WTC11 (cell line): ENCODE measurements around the gene ZNF750.

Experiments
- ATF1 ChIP-seq: sonication (generic); formaldehyde crosslinking; IDR thresholded peaks from 2 replicates; pipeline ENCODE4 v1.8.1; 2023; ENCODE audit warnings: mild to moderate bottlenecking, moderate library complexity, missing genetic modification reagents
- CTCF ChIP-seq: fragments of 200-600 bp; IDR thresholded peaks from 2 replicates; pipeline ENCODE4 v1.8.0; 2022; ENCODE audit warnings: antibody characterized with exemption
- E2F5 ChIP-seq: sonication (generic); formaldehyde crosslinking; IDR thresholded peaks from 2 replicates; pipeline ENCODE4 v1.8.1; 2022; ENCODE audit warnings: mild to moderate bottlenecking, moderate library complexity, missing genetic modification reagents
- FOXK1 ChIP-seq: sonication (generic); formaldehyde crosslinking; IDR thresholded peaks from 2 replicates; pipeline ENCODE4 v1.8.0; 2022; ENCODE audit warnings: mild to moderate bottlenecking, moderate library complexity, missing genetic modification reagents
- NR3C1 ChIP-seq: sonication (generic); formaldehyde crosslinking; conservative IDR thresholded peaks from 2 replicates; pipeline ENCODE4 v1.8.1; 2023; ENCODE audit warnings: low read depth, mild to moderate bottlenecking, missing genetic modification reagents
- RELA ChIP-seq: sonication (generic); formaldehyde crosslinking; IDR thresholded peaks from 2 replicates; pipeline ENCODE4 v1.8.1; 2022; ENCODE audit warnings: missing genetic modification reagents, mild to moderate bottlenecking, borderline replicate concordance
- SMAD3 ChIP-seq: sonication (generic); formaldehyde crosslinking; IDR thresholded peaks from 2 replicates; pipeline ENCODE4 v1.8.0; 2022; ENCODE audit warnings: missing genetic modification reagents, mild to moderate bottlenecking, borderline replicate concordance
- SP1 ChIP-seq: sonication (generic); formaldehyde crosslinking; conservative IDR thresholded peaks from 2 replicates; pipeline ENCODE4 v1.8.1; 2022; ENCODE audit warnings: missing genetic modification reagents
- USF2 ChIP-seq: sonication (generic); formaldehyde crosslinking; IDR thresholded peaks from 2 replicates; pipeline ENCODE4 v1.8.1; 2023; ENCODE audit warnings: mild to moderate bottlenecking, missing genetic modification reagents, moderate library complexity
- TF ChIP-seq, protein P1 (sequence below): sonication (generic); formaldehyde crosslinking; IDR thresholded peaks from 2 replicates; pipeline ENCODE4 v1.8.0; 2022; ENCODE audit warnings: mild to moderate bottlenecking, missing genetic modification reagents
- TF ChIP-seq, protein P2 (sequence below): sonication (generic); formaldehyde crosslinking; IDR thresholded peaks from 2 replicates; pipeline ENCODE4 v1.8.1; 2022; ENCODE audit warnings: missing genetic modification reagents, borderline replicate concordance
- TF ChIP-seq, protein P3 (sequence below): sonication (generic); formaldehyde crosslinking; IDR thresholded peaks from 2 replicates; pipeline ENCODE4 v1.8.0; 2022; ENCODE audit warnings: mild to moderate bottlenecking, missing genetic modification reagents
- TF ChIP-seq, protein P4 (sequence below): sonication (generic); formaldehyde crosslinking; IDR thresholded peaks from 2 replicates; pipeline ENCODE4 v1.8.1; 2022; ENCODE audit warnings: low read depth, missing genetic modification reagents, borderline replicate concordance
- TF ChIP-seq, protein P5 (sequence below): sonication (generic); formaldehyde crosslinking; conservative IDR thresholded peaks from 2 replicates; pipeline ENCODE4 v1.8.1; 2022; ENCODE audit warnings: mild to moderate bottlenecking, missing genetic modification reagents

GRCh38 chr17:82826956-82827355 is 12.9 kb downstream of the ZNF750 start:
- TF ChIP-seq NR3C1 (CRISPR knock-in tag) (no peak), SMAD3 (no peak), CTCF (no peak), USF2 (CRISPR knock-in tag) (no peak), SP1 (no peak), FOXK1 (CRISPR knock-in tag) (no peak), E2F5 (CRISPR knock-in tag) (no peak), ATF1 (CRISPR knock-in tag) (no peak), RELA (CRISPR knock-in tag) (no peak)
- TF ChIP-seq, protein P1, sequence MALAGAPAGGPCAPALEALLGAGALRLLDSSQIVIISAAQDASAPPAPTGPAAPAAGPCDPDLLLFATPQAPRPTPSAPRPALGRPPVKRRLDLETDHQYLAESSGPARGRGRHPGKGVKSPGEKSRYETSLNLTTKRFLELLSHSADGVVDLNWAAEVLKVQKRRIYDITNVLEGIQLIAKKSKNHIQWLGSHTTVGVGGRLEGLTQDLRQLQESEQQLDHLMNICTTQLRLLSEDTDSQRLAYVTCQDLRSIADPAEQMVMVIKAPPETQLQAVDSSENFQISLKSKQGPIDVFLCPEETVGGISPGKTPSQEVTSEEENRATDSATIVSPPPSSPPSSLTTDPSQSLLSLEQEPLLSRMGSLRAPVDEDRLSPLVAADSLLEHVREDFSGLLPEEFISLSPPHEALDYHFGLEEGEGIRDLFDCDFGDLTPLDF (CRISPR knock-in tag), result no peak
- TF ChIP-seq, protein P2, sequence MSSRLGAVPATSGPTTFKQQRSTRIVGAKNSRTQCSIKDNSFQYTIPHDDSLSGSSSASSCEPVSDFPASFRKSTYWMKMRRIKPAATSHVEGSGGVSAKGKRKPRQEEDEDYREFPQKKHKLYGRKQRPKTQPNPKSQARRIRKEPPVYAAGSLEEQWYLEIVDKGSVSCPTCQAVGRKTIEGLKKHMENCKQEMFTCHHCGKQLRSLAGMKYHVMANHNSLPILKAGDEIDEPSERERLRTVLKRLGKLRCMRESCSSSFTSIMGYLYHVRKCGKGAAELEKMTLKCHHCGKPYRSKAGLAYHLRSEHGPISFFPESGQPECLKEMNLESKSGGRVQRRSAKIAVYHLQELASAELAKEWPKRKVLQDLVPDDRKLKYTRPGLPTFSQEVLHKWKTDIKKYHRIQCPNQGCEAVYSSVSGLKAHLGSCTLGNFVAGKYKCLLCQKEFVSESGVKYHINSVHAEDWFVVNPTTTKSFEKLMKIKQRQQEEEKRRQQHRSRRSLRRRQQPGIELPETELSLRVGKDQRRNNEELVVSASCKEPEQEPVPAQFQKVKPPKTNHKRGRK (CRISPR knock-in tag), result no peak
- TF ChIP-seq, protein P3, sequence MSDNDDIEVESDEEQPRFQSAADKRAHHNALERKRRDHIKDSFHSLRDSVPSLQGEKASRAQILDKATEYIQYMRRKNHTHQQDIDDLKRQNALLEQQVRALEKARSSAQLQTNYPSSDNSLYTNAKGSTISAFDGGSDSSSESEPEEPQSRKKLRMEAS, result no peak
- TF ChIP-seq, protein P4, sequence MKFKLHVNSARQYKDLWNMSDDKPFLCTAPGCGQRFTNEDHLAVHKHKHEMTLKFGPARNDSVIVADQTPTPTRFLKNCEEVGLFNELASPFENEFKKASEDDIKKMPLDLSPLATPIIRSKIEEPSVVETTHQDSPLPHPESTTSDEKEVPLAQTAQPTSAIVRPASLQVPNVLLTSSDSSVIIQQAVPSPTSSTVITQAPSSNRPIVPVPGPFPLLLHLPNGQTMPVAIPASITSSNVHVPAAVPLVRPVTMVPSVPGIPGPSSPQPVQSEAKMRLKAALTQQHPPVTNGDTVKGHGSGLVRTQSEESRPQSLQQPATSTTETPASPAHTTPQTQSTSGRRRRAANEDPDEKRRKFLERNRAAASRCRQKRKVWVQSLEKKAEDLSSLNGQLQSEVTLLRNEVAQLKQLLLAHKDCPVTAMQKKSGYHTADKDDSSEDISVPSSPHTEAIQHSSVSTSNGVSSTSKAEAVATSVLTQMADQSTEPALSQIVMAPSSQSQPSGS (CRISPR knock-in tag), result no peak
- TF ChIP-seq, protein P5, sequence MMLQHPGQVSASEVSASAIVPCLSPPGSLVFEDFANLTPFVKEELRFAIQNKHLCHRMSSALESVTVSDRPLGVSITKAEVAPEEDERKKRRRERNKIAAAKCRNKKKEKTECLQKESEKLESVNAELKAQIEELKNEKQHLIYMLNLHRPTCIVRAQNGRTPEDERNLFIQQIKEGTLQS (CRISPR knock-in tag), result no peak
